Activated CD4-positive, alpha-beta T cell treated with anti-CD3 and anti-CD28 coated beads, Interleukin-2, Interleukin-6, amounts not matched to agents 100 ng/mL and 50 ng/mL, durations not matched to agents 16 hours and 8 hours (primary cell): ENCODE measurements around the gene CFAP57.
A peak's percentile ranks its signal among the peaks of the same experiment; 100 is the strongest.

Source experiments
- DNase-seq: peaks from one replicate; pipeline ENCODE4 v3.0.0-alpha.2; 2020

Gene CFAP57

DNA sequence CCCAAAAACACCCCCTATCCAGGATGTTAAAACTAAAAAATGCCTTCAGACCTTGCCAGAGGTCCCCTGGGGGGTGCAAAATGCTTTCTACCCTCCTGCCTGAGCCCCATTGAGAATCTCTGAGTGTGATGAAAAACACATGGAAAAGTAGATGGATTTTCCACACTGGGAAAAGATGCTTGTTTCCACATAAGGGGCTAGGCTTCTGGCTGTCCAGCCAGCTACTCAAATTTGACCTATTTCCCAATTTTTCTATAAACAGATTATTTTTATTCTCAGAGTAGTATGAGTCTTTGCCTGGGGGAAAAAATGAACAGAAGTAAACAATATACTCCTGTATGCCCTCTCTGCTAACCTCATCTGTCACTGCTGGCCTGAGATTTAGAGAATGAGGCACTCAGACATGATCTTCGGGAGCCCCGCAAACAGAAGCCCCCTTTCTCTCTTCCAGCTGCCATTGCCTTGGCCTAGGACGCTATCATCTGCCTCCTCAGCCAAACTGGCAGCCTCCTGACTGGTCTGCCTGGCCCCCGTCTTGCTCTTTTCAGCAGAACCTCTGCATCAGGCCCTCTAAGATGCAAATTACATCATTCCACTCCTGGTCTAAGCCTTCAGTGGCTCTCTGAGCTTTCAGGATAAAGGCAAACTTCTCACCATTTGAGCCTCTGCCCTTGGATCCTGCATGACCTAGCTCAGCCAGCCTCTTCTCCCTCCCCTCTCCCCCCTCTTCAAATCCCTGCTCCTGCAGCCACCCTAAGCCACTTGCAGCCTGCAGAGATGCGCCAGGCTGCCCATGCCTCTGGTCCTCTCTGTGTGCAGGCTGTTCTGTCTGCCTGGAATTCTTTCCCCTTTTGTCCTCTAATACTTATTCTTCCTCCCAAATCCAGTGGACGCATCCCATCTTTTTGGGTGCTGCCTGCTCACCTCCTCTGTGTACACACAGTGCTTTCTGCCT, 58.0 kb downstream of the CFAP57 start:
- no peak for DNase-seq

DNA sequence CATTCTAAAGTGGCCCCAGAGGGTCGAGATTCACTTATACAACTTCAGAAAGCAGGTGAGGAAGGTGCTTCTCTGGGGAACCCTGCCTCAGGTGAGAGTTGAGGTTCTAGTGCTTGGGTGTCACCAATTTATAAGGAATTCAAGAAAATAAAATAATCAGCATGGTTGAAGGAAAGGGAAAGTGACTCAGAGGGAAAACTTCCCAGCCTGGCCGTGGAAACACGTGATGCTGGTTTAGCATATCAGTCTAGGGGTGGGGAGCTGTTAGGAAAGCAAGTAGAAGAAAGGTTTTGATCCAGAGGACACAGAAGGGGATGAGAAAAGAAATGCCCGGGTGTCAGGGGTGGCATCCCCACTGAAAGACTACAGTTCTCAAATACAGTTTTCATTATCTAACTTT, 59.9 kb downstream of the CFAP57 start:
- DNase-seq = no peak

GRCh38 chr1:43232482-43232881, 60.4 kb downstream of the CFAP57 start:
- DNase-seq = no peak

GRCh38 chr1:43233631-43234030, 61.5 kb downstream of the CFAP57 start:
- no peak for DNase-seq

DNA sequence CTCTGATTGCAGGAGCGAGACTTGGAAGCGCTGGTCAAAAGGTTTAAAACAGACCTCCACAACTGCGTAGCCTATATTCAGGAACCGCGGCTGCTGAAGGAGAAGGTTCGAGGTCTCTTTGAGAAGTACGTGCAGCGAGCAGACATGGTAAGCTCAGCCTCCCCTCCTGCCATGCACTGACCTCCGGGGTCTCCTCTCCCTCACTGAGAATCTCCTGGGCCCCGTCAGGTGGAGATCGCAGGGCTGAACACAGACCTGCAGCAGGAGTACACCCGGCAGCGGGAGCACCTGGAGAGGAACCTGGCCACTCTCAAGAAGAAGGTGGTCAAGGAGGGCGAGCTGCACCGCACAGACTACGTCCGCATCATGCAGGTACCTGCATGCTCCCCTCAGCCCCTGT, 62.1 kb downstream of the CFAP57 start:
- no peak for DNase-seq

DNA sequence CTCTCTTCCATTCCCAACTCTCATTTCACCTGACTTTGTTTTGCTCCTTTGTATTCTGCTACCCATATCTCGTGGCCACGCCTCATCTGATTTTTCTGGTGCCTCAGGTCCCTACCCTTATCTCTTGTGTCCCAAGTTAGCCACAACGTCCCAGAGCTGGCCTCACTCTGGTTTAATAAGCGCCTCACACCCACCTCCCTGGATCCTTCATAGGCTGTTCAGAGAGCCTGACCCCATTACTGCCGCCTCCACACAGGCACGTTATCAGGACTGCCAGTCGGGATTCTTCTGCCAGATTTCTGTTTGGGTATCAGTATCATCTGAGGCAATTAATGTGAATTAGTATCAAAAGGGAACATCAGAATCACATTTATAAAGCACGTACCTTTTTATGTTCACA, 62.9 kb downstream of the CFAP57 start:
- DNase-seq = no peak

- no peak for DNase-seq
Observed at GRCh38 chr1:43235451-43236121, 63.5 kb downstream of the CFAP57 start.

- no peak for DNase-seq
Observed at GRCh38 chr1:43237121-43237520, 65.0 kb downstream of the CFAP57 start.

DNA sequence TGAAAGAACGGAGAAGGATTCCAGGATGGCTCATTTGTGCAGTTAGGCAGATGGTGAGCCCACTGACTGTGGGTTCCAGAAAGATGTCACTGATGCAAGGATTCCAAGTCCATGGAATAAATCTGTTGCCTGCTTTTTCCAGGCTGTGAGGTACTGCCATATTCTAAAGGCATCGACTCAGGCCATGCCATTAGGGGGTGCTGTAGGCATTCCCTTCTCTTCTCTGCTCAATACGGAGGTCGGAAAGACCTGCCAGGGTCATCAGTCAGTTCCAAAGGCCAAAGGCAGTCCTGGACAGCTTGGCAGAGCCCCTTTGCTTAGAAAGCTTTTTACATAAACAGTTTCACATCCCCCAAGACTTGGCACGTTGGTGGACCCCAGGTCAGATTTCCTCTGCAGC, 66.0 kb downstream of the CFAP57 start:
- DNase-seq = peak; percentile 35

GRCh38 chr1:43238991-43239469, 66.9 kb downstream of the CFAP57 start:
- no peak for DNase-seq

DNA sequence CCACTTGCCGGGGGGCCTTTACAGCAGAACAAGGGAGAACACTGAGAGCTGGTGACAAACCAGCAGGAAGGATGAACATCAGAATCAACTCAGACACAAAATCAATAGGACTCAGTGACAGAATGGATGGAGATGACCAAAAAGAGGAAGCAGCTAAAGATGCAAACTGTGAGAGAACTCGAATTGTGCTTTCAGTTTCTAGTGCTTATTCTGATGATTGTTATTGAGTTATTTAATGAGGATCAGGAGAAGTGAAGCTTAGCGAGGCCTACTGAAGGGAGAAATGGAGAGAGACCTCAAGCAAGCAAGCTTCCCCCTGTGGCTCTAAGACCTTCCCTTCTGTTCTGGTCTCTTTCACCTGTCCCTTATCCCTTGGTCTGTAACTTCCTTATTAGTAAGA, 67.4 kb downstream of the CFAP57 start:
- DNase-seq = no peak

DNA sequence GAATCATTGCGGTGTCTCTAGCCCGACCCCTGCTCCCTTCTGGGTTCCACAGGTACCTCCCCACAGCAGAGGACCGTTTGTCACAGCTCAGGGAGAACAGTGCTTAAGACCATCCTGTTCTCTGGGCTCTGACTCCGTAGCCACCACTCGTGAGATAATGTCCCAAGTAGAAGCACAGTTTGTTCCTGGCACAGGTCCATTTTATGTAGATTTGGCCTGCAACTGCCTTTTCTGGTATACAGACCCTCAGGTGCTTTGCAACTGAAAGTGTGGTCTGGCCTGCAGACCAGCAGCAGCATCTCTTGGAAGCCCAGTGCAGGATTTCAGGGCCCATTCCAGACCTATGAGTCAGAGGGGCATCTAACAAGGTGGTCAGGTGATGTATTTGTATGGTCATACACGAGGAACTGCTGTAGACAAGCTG, 69.3 kb downstream of the CFAP57 start:
- DNase-seq = no peak

- DNase-seq = no peak
Observed at GRCh38 chr1:43243299-43243698, 71.2 kb downstream of the CFAP57 start.

- no peak for DNase-seq
Observed at GRCh38 chr1:43246466-43247213, 74.5 kb downstream of the CFAP57 start.

DNA sequence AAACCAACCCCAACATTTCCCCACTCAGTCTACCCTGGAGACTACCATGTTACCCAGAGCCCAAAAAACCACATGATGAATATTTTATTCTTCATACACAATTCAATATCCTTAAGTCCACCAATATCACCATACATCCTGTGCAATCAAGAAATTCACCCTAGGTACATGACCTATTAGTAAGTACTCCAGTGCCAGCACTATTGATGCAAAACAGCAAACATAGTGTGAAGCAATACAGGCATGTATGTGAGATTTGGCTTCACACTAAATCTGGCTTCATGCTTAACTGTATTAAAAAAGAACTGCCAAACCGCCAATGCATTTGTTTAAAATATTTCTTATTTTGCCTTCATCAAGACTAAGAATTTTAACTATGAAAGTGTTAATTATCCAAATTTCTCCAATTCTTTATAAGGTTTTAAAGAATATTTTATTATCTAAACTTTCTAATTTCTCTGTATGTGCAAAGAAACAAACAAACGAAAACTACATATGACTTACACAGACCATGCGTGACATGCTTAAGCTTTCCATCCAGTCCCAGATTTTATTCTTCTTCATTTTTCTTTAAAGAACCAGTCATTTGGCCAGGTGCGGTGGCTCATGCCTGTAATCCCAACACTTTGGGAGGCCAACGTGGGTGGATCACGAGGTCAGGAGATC, 75.3 kb downstream of the CFAP57 start:
- no peak for DNase-seq

GRCh38 chr1:43250351-43250761, 78.2 kb downstream of the CFAP57 start:
- DNase-seq = no peak

- DNase-seq = no peak
Observed at GRCh38 chr1:43251024-43251423, 78.9 kb downstream of the CFAP57 start.

DNA sequence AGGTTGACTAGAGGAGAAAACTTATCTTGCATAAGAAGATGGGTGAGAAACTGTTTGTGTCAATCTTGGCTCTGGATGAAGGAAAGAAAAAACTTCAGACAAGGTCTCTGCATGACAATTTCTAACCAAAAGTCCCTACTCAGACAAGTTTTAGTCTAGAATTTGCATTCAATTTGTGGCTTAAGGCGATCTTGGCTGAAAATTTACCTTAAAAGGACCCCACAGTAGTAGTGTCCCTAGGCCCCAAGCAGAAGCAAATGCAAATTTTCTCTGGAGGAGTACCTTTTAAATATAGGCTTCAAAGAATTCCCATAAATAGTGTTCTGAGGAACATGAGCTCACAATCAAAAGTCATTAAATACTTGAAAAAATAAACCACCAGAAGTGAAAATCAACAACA, 80.1 kb downstream of the CFAP57 start:
- DNase-seq = no peak

- no peak for DNase-seq
Observed at GRCh38 chr1:43253173-43253572, 81.0 kb downstream of the CFAP57 start.

DNA sequence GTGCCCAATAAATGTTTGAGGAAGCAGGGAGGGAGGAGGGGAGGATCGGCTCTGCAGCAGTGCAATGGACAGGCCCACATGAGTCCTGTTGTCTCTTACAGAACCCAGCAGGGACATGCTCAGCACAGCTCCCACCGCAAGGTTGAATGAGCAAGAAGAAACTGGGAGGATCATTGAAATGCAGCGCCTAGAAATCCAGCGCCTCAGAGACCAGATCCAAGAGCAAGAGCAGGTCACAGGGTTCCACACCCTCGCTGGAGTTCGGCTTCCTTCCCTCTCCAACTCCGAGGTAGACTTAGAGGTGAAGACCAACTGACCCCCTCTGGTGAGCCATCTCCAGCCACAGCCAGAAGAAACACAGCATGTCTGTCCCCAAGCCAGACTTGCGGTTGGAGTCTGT, 81.7 kb downstream of the CFAP57 start:
- DNase-seq = no peak

GRCh38 chr1:43255438-43256210, 83.5 kb downstream of the CFAP57 start:
- no peak for DNase-seq
